Measurements from ENCODE around the gene SMARCA4.

DNA sequence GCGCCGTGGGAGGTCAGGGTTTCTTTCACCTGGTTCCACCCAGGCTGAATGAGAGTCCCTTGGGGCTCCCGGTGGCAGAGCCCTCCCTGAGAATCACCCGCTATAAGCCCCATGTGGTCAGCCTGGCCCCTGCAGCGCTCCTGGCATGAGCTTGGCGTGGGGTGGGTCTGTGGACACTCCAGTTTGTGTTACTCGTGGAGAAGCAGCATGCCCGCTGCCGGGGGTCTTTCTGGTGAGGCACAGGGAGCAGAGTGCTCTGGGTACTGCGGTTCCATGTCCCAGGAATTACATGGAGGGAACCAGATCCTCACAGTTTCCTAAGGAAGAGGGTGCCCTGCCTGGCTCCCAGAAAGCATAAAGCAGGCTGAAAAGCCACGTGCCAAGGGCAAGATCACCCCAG lies 62.2 kb downstream of the SMARCA4 start:
- TF ChIP-seq, protein P1, sequence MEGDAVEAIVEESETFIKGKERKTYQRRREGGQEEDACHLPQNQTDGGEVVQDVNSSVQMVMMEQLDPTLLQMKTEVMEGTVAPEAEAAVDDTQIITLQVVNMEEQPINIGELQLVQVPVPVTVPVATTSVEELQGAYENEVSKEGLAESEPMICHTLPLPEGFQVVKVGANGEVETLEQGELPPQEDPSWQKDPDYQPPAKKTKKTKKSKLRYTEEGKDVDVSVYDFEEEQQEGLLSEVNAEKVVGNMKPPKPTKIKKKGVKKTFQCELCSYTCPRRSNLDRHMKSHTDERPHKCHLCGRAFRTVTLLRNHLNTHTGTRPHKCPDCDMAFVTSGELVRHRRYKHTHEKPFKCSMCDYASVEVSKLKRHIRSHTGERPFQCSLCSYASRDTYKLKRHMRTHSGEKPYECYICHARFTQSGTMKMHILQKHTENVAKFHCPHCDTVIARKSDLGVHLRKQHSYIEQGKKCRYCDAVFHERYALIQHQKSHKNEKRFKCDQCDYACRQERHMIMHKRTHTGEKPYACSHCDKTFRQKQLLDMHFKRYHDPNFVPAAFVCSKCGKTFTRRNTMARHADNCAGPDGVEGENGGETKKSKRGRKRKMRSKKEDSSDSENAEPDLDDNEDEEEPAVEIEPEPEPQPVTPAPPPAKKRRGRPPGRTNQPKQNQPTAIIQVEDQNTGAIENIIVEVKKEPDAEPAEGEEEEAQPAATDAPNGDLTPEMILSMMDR (IDR thresholded peaks at IDR 0.05): no peak
- TF ChIP-seq EP300 (IDR thresholded peaks at IDR 0.05) (no peak), POLR2AphosphoS5 (IDR thresholded peaks at IDR 0.05) (no peak), POLR2A (IDR thresholded peaks at IDR 0.05; ENCODE audit: low read depth) (no peak)

Data from esophagus muscularis mucosa (tissue), 4 donors.